GM11168 (cell line): ENCODE measurements around the gene FBXW5.

Experiments used
- in situ Hi-C: fragments of 300-500 bp; cut with MboI; formaldehyde crosslinking; loops from one replicate; pipeline ENCODE4 v1.12.0; 2022; ENCODE audit warnings: low sequenced_read_pairs; ENCODE audit not compliant: unreplicated experiment

Gene FBXW5

GRCh38 chr9:136939996-136940525, 4.5 kb downstream of the FBXW5 start:
- in situ Hi-C loops = loop anchor here (10.0 kb wide), 1 partner anchor 75 kb away; the partner anchor contains the start of gene EDF1

GRCh38 chr9:136939431-136939995, 5.0 kb downstream of the FBXW5 start:
- in situ Hi-C loops = loop anchor here (10.0 kb wide), 1 partner anchor 75 kb away; the partner anchor contains the start of gene EDF1

DNA sequence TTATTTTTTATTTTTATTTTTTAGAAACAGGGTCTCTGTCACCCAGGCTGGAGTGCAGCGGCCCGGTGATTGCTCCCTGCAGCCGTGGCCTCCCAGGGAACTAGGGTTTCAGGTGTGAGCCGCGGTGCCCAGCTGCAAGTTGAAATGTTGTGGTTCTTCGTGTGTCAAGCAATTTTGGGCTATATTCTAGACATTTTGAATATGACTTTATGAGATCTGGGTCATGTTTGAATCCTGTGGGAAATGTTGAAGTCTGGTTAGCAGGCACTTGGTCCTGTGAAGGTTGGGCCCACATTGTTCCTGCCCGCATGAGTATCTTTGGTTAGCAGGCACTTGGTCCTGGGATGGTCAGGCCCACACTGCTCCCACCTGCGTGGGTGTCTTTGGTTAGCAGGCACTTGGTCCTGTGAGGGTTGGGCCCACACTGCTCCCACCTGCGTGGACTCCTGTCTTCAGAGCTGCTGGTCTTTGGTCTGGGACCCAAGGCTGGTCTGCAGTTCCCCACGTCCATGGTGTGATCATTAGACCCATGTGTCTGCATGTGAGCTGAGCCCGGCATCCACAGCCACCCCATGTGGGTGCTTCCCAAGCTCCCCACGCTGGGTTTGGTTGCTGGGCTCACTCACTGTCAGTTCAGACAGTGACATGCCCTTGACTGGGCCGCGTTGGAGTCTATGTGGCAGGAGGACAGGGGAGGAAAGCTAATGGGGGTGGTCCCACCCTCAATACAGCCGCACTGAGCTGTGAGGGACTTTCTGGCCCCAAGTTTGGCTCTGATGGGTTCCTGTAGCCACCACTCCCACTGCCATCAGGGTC, 7.1 kb downstream of the FBXW5 start:
- in situ Hi-C loops = loop anchor here (10.0 kb wide), 1 partner anchor 73 kb away; the partner anchor contains the start of gene EDF1

GRCh38 chr9:136936645-136937170, 7.8 kb downstream of the FBXW5 start:
- in situ Hi-C loops = loop anchor here (10.0 kb wide), 1 partner anchor 72 kb away; the partner anchor contains the start of gene EDF1

DNA sequence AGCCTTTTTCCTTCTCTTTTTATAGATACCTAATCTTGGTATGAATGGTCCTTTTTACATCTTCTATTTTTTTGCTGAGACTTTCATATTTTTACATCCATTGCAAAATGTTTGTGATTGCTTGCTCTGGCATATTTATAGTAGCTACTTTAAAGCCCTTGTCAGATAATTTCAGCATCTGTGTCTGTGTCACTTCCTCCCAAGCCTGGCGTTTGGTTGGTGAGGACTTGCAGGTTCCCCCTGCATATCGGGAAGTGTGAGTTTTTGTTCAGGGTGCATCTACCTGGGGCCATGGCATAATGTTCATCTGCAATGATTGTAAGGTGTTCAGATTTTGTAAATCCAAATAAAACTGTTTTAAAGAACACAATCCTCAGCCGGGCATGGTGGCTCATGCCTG, 8.9 kb downstream of the FBXW5 start:
- in situ Hi-C loops = loop anchor here (10.0 kb wide), 1 partner anchor 71 kb away; the partner anchor contains the start of gene EDF1

GRCh38 chr9:136934277-136934676, 10.3 kb downstream of the FBXW5 start:
- in situ Hi-C loops = loop anchor here (10.0 kb wide), 1 partner anchor 69 kb away; the partner anchor contains the start of gene EDF1

GRCh38 chr9:136931611-136932130, 12.9 kb downstream of the FBXW5 start:
- in situ Hi-C loops = loop anchor here (10.0 kb wide), 1 partner anchor 67 kb away; the partner anchor contains the start of gene EDF1

GRCh38 chr9:136930014-136930413, 14.5 kb downstream of the FBXW5 start:
- in situ Hi-C loops = loop anchor here (10.0 kb wide), 1 partner anchor 65 kb away; the partner anchor contains the start of gene EDF1

- in situ Hi-C loops = no loop called here
Measured at GRCh38 chr9:136928591-136928990, 15.9 kb downstream of the FBXW5 start.

GRCh38 chr9:136927343-136928271, 16.9 kb downstream of the FBXW5 start:
- in situ Hi-C loops = no loop called here

DNA sequence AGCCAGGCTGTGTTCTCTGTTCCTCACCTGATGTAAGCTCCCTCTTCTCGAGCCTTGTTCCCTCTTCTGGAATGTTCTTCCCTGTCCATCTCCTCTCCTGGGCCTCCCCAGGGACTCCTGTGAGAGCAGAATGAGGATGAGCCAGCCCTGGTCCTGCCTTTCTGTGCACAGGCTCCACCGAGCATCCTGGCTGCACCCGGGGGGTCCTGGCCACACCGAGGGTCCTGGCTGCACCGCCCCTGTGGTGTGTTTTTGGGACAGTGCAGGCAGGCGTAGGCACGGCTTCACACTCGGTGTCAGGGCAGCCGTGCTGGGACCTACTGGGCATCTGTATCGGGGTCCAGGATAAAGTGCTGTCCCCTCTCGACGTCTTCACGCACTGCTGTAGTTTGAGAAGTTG, 17.8 kb downstream of the FBXW5 start:
- in situ Hi-C loops = no loop called here

DNA sequence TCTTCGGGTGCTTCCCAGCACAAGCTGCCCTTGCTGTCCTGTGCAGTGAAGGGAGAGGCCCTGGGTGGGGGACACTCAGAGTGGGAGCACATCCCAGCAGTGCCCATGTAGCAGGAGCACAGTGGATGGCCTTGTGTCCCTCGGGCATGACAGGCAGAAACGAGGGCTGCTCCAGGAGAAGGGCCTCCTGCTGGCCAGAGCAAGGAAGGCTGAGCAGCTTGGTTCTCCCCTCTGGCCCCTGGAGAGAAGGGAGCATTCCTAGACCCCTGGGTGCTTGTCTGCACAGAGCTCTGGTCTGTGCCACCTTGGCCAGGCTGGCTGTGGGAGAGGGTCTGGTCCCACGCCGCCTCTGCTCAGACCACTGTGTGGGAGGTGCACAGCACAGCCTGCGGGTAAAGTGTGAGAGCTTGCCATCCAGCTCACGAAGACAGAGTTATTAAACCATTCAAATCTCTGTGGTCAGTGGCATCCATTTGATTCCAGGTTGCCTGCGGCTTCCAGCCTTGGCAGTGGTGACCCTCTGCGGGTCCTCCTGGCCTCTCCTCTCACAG, 18.3 kb downstream of the FBXW5 start:
- in situ Hi-C loops = no loop called here

- in situ Hi-C loops = no loop called here
Measured at GRCh38 chr9:136925414-136926153, 19.0 kb downstream of the FBXW5 start.

DNA sequence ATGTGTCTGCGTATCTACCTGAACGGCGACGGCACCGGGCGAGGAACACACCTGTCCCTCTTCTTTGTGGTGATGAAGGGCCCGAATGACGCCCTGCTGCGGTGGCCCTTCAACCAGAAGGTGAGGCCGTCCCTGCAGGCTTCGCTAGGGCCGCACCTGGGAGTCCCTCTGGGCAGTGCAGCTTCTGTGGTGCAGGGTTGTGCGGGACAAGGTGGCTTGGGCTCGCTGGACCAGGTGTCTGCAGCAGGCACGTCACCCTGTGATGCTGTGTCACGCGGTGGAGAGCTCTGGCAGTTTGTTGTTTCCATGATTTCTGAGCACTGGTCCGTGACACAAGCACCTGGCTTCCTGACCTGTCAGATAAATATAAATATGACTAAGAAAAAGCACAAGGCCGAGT, 20.7 kb downstream of the FBXW5 start:
- in situ Hi-C loops = no loop called here

GRCh38 chr9:136922540-136922939, 22.0 kb downstream of the FBXW5 start:
- in situ Hi-C loops = no loop called here

DNA sequence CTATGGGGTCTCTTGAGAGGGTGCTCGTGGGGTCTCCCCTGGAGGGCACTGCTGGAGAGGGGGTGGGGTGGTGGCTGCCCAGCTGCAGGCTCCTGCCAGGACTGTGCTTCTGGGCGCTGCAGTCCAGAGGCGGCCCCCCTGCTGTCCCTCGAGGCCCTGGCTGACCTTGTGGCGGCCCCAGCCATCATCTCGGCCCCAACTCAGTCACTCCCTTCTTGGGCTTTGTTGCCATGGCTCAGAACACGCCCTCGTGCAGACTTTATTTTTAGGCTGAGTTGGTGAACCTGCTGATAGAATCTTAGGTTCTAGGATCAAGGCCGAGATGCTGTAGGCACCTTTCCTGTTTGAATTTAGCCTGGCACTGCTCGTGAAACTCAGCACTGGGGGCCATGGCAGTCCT, 22.8 kb downstream of the FBXW5 start:
- in situ Hi-C loops = no loop called here

GRCh38 chr9:136921307-136921706, 23.2 kb downstream of the FBXW5 start:
- in situ Hi-C loops = no loop called here

DNA sequence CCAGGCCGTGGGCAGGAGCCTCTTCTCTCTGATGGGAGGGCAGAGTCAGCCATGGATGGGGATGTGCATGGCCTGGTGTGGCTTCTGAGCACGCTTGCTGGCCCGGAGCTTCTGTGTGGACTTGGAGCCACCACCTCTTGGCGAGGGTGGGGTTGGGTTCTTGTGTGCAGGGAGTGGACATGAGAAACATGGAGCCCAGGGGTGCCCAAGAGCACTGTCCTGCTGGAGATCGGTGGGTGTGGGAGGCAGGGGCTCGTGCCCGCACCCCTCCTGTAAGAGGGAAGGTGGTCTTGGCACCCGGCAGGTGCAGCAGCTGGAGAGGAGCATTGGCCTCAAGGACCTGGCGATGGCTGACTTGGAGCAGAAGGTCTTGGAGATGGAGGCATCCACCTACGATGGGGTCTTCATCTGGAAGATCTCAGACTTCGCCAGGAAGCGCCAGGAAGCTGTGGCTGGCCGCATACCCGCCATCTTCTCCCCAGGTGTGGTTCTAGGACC, 23.8 kb downstream of the FBXW5 start:
- in situ Hi-C loops = no loop called here
